ENCODE measurements around the gene CAMTA1.

CAMTA1 gene

DNA sequence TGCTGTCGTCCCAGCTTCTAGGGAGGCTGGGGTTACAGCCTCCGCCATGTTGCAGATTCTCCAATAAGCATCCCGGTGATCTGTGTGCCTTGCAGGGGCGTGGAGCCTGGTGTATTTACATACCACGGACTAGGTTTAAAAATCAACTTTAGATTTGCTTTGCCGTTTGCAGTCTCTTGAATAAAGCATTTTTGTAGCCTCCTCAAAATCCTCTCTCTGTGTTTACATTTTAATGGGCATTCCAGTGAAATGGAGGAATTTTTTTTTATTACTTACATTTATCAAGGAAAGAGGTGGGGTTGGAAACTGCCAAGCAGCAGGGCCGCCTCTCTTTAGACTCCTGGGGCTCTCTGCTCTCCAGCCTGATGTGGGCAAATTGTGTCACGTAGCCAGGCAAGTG is 548.4 kb downstream of the CAMTA1 start:
- TF ChIP-seq, protein P1, sequence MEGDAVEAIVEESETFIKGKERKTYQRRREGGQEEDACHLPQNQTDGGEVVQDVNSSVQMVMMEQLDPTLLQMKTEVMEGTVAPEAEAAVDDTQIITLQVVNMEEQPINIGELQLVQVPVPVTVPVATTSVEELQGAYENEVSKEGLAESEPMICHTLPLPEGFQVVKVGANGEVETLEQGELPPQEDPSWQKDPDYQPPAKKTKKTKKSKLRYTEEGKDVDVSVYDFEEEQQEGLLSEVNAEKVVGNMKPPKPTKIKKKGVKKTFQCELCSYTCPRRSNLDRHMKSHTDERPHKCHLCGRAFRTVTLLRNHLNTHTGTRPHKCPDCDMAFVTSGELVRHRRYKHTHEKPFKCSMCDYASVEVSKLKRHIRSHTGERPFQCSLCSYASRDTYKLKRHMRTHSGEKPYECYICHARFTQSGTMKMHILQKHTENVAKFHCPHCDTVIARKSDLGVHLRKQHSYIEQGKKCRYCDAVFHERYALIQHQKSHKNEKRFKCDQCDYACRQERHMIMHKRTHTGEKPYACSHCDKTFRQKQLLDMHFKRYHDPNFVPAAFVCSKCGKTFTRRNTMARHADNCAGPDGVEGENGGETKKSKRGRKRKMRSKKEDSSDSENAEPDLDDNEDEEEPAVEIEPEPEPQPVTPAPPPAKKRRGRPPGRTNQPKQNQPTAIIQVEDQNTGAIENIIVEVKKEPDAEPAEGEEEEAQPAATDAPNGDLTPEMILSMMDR (IDR thresholded peaks at IDR 0.05; ENCODE audit: low read depth, low read length): no peak
- no peak overlapping the region for H3K4me3 ChIP-seq (ENCODE audit: low read depth, low read length)

DNA sequence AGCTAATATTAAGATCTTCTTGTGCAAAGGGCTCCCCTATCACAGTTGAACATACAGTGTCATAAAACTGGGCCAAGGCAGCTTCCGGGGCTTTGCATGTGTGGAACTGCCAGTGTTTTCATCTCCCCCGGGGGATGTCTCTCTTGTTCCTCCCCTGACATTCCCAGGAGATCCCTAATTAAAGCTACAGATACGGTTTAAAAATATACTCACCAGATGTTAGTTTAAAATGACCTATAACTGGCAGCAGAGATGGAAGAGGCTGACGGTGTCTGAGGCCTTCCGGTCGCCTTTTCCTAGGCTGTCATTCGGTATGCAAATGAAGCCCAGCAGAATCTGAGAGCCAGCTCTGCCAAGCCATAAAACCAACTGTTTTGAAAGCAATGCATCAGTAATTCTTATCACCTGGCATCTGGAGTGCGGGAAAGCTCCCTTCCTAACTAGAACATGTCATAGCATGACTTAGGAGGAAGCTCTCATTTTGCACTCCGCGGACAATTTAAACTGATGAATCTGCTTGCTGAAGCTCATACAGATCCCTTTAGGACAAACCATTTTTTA is 549.3 kb downstream of the CAMTA1 start:
- TF ChIP-seq, protein P1 (IDR thresholded peaks at IDR 0.05; ENCODE audit: low read depth, low read length): no peak
- no peak overlapping the region for H3K4me3 ChIP-seq (ENCODE audit: low read depth, low read length)

DNA sequence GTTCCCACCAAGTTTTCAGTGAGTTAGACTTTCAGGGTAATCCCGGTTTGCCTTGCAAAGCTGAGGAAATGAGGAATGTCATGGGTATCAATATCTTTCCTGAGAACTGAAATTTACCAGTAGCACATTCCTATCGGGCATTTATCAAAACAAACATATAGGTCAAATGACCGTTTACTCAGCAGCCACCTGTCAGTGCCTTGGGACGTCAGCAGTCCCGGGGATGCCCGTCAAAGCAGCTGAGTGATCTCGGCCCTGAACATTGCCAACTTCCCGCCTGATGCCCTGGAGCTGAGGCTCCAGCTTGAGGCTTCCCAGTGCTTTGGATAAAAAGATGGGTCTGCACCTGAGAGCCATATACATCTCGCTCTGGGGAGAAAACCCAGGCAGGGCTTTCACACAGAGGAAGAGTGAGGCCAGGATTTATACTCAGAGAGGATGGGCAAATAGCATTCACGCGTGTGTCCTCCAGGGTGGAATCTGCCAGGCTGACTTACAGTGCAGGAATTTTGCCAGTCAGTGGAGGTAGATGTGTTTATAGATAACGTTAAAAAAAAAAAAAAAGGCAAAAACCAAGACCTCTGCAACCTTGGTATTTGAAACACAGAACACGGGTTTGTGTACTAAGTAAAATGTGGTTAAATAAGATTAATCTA is 550.1 kb downstream of the CAMTA1 start:
- H3K4me3 ChIP-seq (ENCODE audit: low read depth, low read length): no peak overlapping the region
- TF ChIP-seq, protein P1 (IDR thresholded peaks at IDR 0.05; ENCODE audit: low read depth, low read length): no peak

DNA sequence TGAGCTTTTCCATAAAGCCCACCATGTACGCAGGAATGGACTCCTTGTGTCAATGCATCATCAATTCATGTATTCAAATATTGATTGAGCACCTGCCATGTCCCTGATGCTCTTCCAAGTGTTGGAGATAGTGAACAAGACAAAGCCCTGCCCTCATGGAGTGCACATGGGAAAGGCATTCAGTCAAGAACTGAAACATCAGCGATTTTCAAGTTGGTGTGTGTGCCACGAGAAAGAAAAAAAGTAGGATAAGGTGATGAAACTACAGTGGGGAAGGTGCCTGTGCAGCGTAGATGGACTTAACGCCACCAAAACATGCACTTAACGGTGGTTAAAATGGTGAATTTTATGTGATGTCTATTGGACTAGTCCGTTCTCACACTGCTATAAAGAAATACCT is 553.2 kb downstream of the CAMTA1 start:
- TF ChIP-seq, protein P1 (IDR thresholded peaks at IDR 0.05; ENCODE audit: low read depth, low read length): no peak
- H3K4me3 ChIP-seq (ENCODE audit: low read depth, low read length): no peak overlapping the region

DNA sequence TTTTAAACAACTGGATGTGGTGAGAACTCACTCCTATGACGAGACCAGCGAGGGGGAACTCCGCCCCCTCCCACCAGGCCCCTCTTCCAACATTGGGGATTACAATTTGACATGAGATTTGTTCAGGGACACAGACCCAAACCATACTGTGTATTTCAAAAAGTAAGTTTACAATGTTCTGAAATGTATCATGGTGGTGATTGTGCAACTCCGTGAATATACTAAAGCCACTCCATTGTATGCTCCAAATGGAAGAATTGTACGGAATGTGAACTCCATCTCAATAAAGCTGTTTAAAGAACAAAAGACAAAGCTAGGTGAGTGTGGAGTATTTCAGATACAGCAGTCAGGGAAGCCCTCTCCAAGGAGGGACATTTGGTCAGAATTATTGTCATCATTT is 553.8 kb downstream of the CAMTA1 start:
- TF ChIP-seq, protein P1 (IDR thresholded peaks at IDR 0.05; ENCODE audit: low read depth, low read length): no peak
- H3K4me3 ChIP-seq (ENCODE audit: low read depth, low read length): no peak overlapping the region

DNA sequence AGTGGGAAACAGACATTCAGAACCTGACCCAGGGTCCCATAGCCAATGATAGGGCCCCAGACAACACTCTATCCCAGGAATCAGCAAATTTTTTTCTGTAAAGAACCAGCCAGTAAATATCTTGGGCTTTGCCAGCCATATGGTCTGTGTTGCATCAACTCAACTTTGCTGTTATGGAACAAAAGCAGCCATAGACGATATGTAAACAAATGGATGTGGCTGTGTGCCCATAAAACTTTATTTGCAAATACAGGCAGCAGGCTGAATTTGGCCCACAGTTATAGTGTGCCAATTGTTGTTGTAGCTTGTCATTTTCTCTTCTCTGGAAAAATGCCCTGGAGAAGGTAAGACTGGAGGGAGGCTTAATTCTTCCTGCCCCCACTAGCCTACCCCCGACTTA is 554.7 kb downstream of the CAMTA1 start:
- TF ChIP-seq, protein P1 (IDR thresholded peaks at IDR 0.05; ENCODE audit: low read depth, low read length): no peak
- no peak overlapping the region for H3K4me3 ChIP-seq (ENCODE audit: low read depth, low read length)

DNA sequence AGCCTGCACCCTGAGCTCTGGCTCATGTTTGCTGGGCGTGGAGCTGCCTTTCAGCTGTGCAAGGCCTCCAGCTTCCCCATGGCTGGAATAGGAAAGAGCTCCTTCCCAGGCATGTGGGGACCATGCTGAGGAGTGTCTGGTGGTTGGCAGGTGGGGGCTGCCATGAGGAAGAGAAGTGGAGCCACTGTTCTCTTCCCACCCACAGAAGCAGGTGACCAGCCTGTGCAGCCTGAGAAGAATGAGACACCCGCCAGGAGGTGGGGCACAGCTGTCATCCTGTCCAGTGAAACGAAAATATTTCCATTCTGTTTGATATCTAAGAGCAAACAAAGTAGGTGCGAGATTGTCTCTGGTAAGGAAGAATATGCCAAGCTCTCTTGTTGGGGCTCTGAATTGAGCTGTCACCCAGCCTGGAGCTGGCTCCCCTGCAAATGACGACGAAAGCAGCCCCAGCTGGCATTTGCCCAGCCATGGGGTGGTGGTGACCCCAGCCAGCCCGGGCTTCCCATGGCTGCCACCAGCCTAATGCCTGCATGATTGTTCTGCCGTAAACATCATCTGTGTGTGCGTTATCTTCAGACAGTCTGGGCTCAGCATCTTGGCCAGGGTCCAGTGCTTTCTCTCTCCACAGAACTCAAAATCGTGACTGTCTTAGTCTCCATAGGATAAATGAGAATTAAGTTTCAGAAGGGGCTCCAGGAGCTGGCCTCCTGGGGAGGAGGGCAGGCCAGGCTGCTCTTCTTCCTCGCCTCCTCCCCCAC is 556.1 kb downstream of the CAMTA1 start:
- TF ChIP-seq, protein P1 (IDR thresholded peaks at IDR 0.05; ENCODE audit: low read depth, low read length): no peak
- H3K4me3 ChIP-seq (ENCODE audit: low read depth, low read length): no peak overlapping the region

Measured in WI38 (cell line).